Prostate gland (tissue), 2 donors: ENCODE measurements around the gene CPZ.

Experiments used
- POLR2A ChIP-seq: fragments of 450-650 bp; IDR thresholded peaks from one replicate; pipeline ENCODE4 v1.6.1; 2016; ENCODE audit warnings: antibody characterized with exemption, mild to moderate bottlenecking
- TF ChIP-seq, protein P1 (sequence below), 4 experiments: fragments of 200-600 bp in 2 of 4; fragments of 450-650 bp in 2 of 4; sonication (generic) in 2 of 4; IDR thresholded peaks; 1 replicate in 3 of 4; 2 replicates in 1 of 4; pipeline ENCODE4 v1.5.1; 2016 to 2019; ENCODE audit warnings: antibody characterized with exemption in 4 of 4, mild to moderate bottlenecking in 2 of 4, moderate library complexity in 2 of 4

DNA sequence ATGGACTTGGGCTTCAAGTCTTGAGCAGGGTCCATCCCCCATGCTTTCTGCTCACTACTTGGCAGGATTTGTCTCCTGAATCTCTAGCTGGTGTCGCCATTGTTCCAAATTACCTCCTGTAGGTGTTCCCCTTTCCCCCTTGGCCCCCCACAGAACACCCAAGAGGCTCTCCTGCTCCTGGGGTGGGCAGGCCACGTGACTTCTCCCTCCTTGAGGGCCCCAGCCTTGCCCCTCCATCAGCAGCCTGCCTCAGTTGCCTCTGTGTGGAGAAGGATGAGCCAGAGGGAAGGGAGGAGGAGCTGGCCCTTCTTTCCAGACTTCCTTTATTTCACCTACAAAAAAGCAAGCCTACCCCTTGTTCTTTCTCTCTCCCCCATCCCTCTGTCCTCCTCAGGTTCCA lies 10.5 kb upstream of the CPZ start:
- TF ChIP-seq, protein P1, sequence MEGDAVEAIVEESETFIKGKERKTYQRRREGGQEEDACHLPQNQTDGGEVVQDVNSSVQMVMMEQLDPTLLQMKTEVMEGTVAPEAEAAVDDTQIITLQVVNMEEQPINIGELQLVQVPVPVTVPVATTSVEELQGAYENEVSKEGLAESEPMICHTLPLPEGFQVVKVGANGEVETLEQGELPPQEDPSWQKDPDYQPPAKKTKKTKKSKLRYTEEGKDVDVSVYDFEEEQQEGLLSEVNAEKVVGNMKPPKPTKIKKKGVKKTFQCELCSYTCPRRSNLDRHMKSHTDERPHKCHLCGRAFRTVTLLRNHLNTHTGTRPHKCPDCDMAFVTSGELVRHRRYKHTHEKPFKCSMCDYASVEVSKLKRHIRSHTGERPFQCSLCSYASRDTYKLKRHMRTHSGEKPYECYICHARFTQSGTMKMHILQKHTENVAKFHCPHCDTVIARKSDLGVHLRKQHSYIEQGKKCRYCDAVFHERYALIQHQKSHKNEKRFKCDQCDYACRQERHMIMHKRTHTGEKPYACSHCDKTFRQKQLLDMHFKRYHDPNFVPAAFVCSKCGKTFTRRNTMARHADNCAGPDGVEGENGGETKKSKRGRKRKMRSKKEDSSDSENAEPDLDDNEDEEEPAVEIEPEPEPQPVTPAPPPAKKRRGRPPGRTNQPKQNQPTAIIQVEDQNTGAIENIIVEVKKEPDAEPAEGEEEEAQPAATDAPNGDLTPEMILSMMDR (IDR thresholded peaks at IDR 0.05), result no peak
- no peak for TF ChIP-seq POLR2A
